ENCODE results near the gene TFPI. TPM values are rescaled to one million over a fixed set of nuclear protein-coding genes. Genes with fewer than 3 reads are reported as not detected.

TFPI gene
- total RNA-seq, 1 experiment from 2014 or later, result 29.1 TPM

- intact Hi-C loops (cut with micrococcal nuclease), result no loop called here
- no peaks in the 10 kb centered on the region for H3K79me2 ChIP-seq (ENCODE audit: insufficient read depth, low read length)
- H3K9ac ChIP-seq (ENCODE audit: low read length), result no peak overlapping the region
- TF ChIP-seq MAX (IDR thresholded peaks at IDR 0.05), result no peak
- no peak for TF ChIP-seq YY1 (IDR thresholded peaks at IDR 0.05; ENCODE audit: extremely low read depth, insufficient replicate concordance, low read depth, low read length)
- no peak for TF ChIP-seq TCF7L2 (IDR thresholded peaks at IDR 0.05; ENCODE audit: borderline replicate concordance, extremely low read depth, insufficient read depth, insufficient read length)
- TF ChIP-seq POLR2A (IDR thresholded peaks at IDR 0.05; ENCODE audit: borderline replicate concordance, extremely low read depth, insufficient read depth, insufficient read length), result no peak
- no peak for TF ChIP-seq CEBPB (IDR thresholded peaks at IDR 0.05; ENCODE audit: low read depth)
- TF ChIP-seq RAD21 (IDR thresholded peaks at IDR 0.05; ENCODE audit: low read depth), result no peak
- TF ChIP-seq ELF1 (IDR thresholded peaks at IDR 0.05; ENCODE audit: borderline replicate concordance, low read depth), result no peak
- TF ChIP-seq, protein P1, sequence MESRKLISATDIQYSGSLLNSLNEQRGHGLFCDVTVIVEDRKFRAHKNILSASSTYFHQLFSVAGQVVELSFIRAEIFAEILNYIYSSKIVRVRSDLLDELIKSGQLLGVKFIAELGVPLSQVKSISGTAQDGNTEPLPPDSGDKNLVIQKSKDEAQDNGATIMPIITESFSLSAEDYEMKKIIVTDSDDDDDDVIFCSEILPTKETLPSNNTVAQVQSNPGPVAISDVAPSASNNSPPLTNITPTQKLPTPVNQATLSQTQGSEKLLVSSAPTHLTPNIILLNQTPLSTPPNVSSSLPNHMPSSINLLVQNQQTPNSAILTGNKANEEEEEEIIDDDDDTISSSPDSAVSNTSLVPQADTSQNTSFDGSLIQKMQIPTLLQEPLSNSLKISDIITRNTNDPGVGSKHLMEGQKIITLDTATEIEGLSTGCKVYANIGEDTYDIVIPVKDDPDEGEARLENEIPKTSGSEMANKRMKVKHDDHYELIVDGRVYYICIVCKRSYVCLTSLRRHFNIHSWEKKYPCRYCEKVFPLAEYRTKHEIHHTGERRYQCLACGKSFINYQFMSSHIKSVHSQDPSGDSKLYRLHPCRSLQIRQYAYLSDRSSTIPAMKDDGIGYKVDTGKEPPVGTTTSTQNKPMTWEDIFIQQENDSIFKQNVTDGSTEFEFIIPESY (IDR thresholded peaks at IDR 0.05; ENCODE audit: extremely low read depth, insufficient replicate concordance, low read length), result no peak
- no peak for TF ChIP-seq ZNF274 (IDR thresholded peaks at IDR 0.05; ENCODE audit: low read depth, low read length)
- no peak for TF ChIP-seq ZFX (IDR thresholded peaks at IDR 0.05)
- TF ChIP-seq EZH2phosphoT487 (IDR thresholded peaks at IDR 0.05; ENCODE audit: borderline replicate concordance), result no peak
- TF ChIP-seq ATF3 (IDR thresholded peaks at IDR 0.05), result no peak
- TF ChIP-seq SP1 (IDR thresholded peaks at IDR 0.05; ENCODE audit: low read depth), result no peak
- TF ChIP-seq, protein P2, sequence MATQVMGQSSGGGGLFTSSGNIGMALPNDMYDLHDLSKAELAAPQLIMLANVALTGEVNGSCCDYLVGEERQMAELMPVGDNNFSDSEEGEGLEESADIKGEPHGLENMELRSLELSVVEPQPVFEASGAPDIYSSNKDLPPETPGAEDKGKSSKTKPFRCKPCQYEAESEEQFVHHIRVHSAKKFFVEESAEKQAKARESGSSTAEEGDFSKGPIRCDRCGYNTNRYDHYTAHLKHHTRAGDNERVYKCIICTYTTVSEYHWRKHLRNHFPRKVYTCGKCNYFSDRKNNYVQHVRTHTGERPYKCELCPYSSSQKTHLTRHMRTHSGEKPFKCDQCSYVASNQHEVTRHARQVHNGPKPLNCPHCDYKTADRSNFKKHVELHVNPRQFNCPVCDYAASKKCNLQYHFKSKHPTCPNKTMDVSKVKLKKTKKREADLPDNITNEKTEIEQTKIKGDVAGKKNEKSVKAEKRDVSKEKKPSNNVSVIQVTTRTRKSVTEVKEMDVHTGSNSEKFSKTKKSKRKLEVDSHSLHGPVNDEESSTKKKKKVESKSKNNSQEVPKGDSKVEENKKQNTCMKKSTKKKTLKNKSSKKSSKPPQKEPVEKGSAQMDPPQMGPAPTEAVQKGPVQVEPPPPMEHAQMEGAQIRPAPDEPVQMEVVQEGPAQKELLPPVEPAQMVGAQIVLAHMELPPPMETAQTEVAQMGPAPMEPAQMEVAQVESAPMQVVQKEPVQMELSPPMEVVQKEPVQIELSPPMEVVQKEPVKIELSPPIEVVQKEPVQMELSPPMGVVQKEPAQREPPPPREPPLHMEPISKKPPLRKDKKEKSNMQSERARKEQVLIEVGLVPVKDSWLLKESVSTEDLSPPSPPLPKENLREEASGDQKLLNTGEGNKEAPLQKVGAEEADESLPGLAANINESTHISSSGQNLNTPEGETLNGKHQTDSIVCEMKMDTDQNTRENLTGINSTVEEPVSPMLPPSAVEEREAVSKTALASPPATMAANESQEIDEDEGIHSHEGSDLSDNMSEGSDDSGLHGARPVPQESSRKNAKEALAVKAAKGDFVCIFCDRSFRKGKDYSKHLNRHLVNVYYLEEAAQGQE (IDR thresholded peaks at IDR 0.05; ENCODE audit: low read depth), result no peak
- no peak for TF ChIP-seq CBX3 (IDR thresholded peaks at IDR 0.05; ENCODE audit: low read depth)
- no peaks in the 10 kb centered on the region for H3K27me3 ChIP-seq (ENCODE audit: insufficient read depth, low read length)
- BruUV-seq (replicated peaks), result no TSS peak
- no peak overlapping the region for H2AFZ ChIP-seq (ENCODE audit: low read depth, low read length, poor library complexity, severe bottlenecking)
- H3K4me1 ChIP-seq (ENCODE audit: control insufficient read depth in 1 of 2, insufficient read depth in 2 of 2, low read length in 2 of 2), result no peaks in the 10 kb centered on the region
- ChIA-PET POLR2A (no interaction called here), CTCF (interaction anchor here (1.0 to 1.5 kb wide), 2 partner anchors 14 to 67 kb away, joined by 4 read pairs; no protein-coding TSS in a partner anchor), RAD21 (ENCODE audit: low non-redundant PET in 1 of 2, low total read pairs in 2 of 2, uncharacterized antibody in 2 of 2, unreplicated experiment in 2 of 2) (no interaction called here)
- no peak overlapping the region for H3K4me2 ChIP-seq (ENCODE audit: low read length)
- H3K9me3 ChIP-seq (ENCODE audit: control insufficient read depth in 1 of 2, insufficient read depth in 1 of 2, low read depth in 1 of 2, low read length in 2 of 2), result no peaks in the 10 kb centered on the region
- no peaks in the 10 kb centered on the region for H3K9me2 ChIP-seq (ENCODE audit: insufficient read depth)
- ATAC-seq (no peak), DNase-seq (ENCODE audit: low read depth, low spot score) (no peak)
- H3K36me3 ChIP-seq (ENCODE audit: control insufficient read depth in 1 of 2, insufficient read depth in 2 of 2, low read length in 2 of 2), result no peaks in the 10 kb centered on the region
- no peak overlapping the region for H3K4me3 ChIP-seq (replicated peaks in 1 of 2; ENCODE audit: low read depth in 1 of 2, low read length in 2 of 2)
- no peak overlapping the region for H3K27ac ChIP-seq (ENCODE audit: low read depth, low read length)
- H4K20me1 ChIP-seq (ENCODE audit: insufficient read depth), result no peaks in the 10 kb centered on the region
Observed at GRCh38 chr2:187567126-187567525, 12.9 kb upstream of the TFPI start.

All from HCT116 (cell line).